K562 (cell line): ENCODE measurements around the gene HOXB13. TPM values are rescaled to one million over a fixed set of nuclear protein-coding genes. Genes with fewer than 3 reads are reported as not detected.

ENCODE experiments used
- ATAC-seq: fragments of 200-7000 bp; cut with Tn5 transposase; 3 replicates; pipeline ENCODE4 v1.9.1; 2020; ENCODE audit warnings: moderate library complexity
- BruUV-seq: library from RNA; stranded (reverse); fragments of 400-500 nt; replicated peaks from 2 replicates; lab custom pipeline; 2021; lab: Mats Ljungman, UMichigan
- CTCF ChIA-PET: fragments of 300-600 bp; formaldehyde crosslinking; extraction: SDS; loops from one replicate; lab custom pipeline; 2021; ENCODE audit warnings: low intra/inter-chr PET ratio; lab: Yijun Ruan, JAX
- POLR2A ChIA-PET: fragments of 300-600, 350-650 bp; sonication (Branson Sonifier 250); formaldehyde crosslinking; extraction: SDS; loops from one replicate; lab custom pipeline; 2021; ENCODE audit warnings: antibody characterized with exemption, inconsistent platforms; lab: Yijun Ruan, JAX
- DNase-seq, 4 experiments: peaks; one replicate each; pipeline versions ENCODE4 v3.0.0 to v3.0.0-alpha.2; 2011 to 2018; ENCODE audit warnings: low spot score in 3 of 4, mixed read lengths in 3 of 4; ENCODE audit errors: extremely low read depth in 1 of 4
- FAIRE-seq: peaks from 2 replicates; lab custom pipeline; 2011; peaks lifted over from hg19 to GRCh38; lab: Jason Lieb, UNC
- H2AFZ ChIP-seq: 2 replicates; pipeline ENCODE4 v1.6.0; 2011; ENCODE audit warnings: low read depth, low read length, control low read depth, inconsistent platforms
- H3K27ac ChIP-seq: fragments of 200-600 bp; 3 replicates; pipeline ENCODE4 v1.8.0; 2011; ENCODE audit warnings: low read depth, mild to moderate bottlenecking, control low read depth, inconsistent platforms, low read length, moderate library complexity, mixed read lengths; ENCODE audit errors: extremely low read depth
- H3K27me3 ChIP-seq, 2 experiments: fragments of 300-600 bp in 1 of 2; 2 replicates in 1 of 2; 3 replicates in 1 of 2; pipeline versions ENCODE4 v1.6.0 to v1.8.0; 2011; ENCODE audit warnings: inconsistent platforms in 2 of 2, low read length in 2 of 2, mild to moderate bottlenecking in 1 of 2, mixed read lengths in 1 of 2, moderate library complexity in 1 of 2; ENCODE audit not compliant: control insufficient read depth in 2 of 2, insufficient read depth in 2 of 2
- H3K36me3 ChIP-seq: fragments of 300-600 bp; 3 replicates; pipeline ENCODE4 v1.8.0; 2011; ENCODE audit warnings: mild to moderate bottlenecking, low read length, inconsistent platforms; ENCODE audit not compliant: control insufficient read depth, insufficient read depth
- H3K4me1 ChIP-seq, 2 experiments: fragments of 200-600 bp in 1 of 2; replicated peaks in 1 of 2; 2 replicates in 1 of 2; 3 replicates in 1 of 2; pipeline versions ENCODE4 v1.5.1 to v1.8.0; 2011; ENCODE audit warnings: inconsistent platforms in 2 of 2, low read length in 2 of 2, mild to moderate bottlenecking in 1 of 2, mixed read lengths in 1 of 2, moderate library complexity in 1 of 2; ENCODE audit not compliant: control insufficient read depth in 2 of 2, insufficient read depth in 2 of 2
- H3K4me2 ChIP-seq: 2 replicates; pipeline ENCODE4 v1.6.1; 2011; ENCODE audit warnings: low read length, control low read depth, inconsistent platforms, mixed read lengths; ENCODE audit not compliant: insufficient read depth
- H3K4me3 ChIP-seq: fragments of 200-600 bp; sonication (generic), shearing (Covaris generic); 2 replicates; pipeline ENCODE4 v1.5.1; 2016; ENCODE audit warnings: control low read depth, inconsistent platforms
- H3K79me2 ChIP-seq: fragments of 200-600 bp; 3 replicates; pipeline ENCODE4 v1.8.0; 2011; ENCODE audit warnings: low read length, inconsistent platforms; ENCODE audit not compliant: control insufficient read depth, insufficient read depth
- H3K9ac ChIP-seq, 2 experiments: 2 replicates each; pipeline versions ENCODE4 v1.6.0 to v1.6.1; 2011; ENCODE audit warnings: low read depth in 2 of 2, low read length in 2 of 2, control low read depth in 1 of 2, inconsistent platforms in 1 of 2, mild to moderate bottlenecking in 1 of 2, mixed read lengths in 1 of 2; ENCODE audit not compliant: insufficient read depth in 1 of 2
- H3K9me1 ChIP-seq: one replicate; pipeline ENCODE4 v1.6.0; 2011; ENCODE audit warnings: inconsistent platforms, mild to moderate bottlenecking, low read length, moderate library complexity; ENCODE audit not compliant: control insufficient read depth, insufficient read depth
- H3K9me3 ChIP-seq: replicated peaks from 2 replicates; pipeline ENCODE4 v1.5.1; 2011; ENCODE audit warnings: low read depth, low read length, inconsistent platforms; ENCODE audit not compliant: control insufficient read depth, insufficient read depth
- H4K20me1 ChIP-seq: replicated peaks from 2 replicates; pipeline ENCODE4 v1.6.1; 2011; ENCODE audit warnings: low read length, inconsistent platforms, mixed read lengths; ENCODE audit not compliant: control insufficient read depth, insufficient read depth
- ARID2 ChIP-seq: fragments of 450-650 bp; IDR thresholded peaks from 2 replicates; pipeline ENCODE4 v1.6.1; 2017; ENCODE audit warnings: antibody characterized with exemption, mild to moderate bottlenecking
- ERF ChIP-seq: fragments of 450-650 bp; formaldehyde crosslinking; IDR thresholded peaks from 2 replicates; pipeline ENCODE4 v1.4.0; 2020; ENCODE audit warnings: mild to moderate bottlenecking, mixed read lengths
- HMG20A ChIP-seq: fragments of 450-650 bp; formaldehyde crosslinking; conservative IDR thresholded peaks from 2 replicates; pipeline ENCODE4 v1.4.0; 2020; ENCODE audit warnings: mild to moderate bottlenecking, mixed read lengths
- KDM2B ChIP-seq: fragments of 250-450 bp; sonication (Bioruptor Pico); IDR thresholded peaks from 2 replicates; pipeline ENCODE4 v1.8.0; 2021; ENCODE audit warnings: mild to moderate bottlenecking, moderate library complexity
- MIER1 ChIP-seq: fragments of 450-650 bp; IDR thresholded peaks from 2 replicates; pipeline ENCODE4 v1.6.1; 2016; ENCODE audit warnings: antibody characterized with exemption, mild to moderate bottlenecking, low read depth
- MITF ChIP-seq: IDR thresholded peaks from 2 replicates; pipeline ENCODE4 v1.6.1; 2014; ENCODE audit warnings: antibody characterized with exemption
- POLR2H ChIP-seq: IDR thresholded peaks from 2 replicates; pipeline ENCODE4 v1.6.1; 2016; ENCODE audit warnings: missing genetic modification characterization, low read depth, mild to moderate bottlenecking, control low read depth, missing compliant biosample characterization, moderate library complexity
- REST ChIP-seq, 2 experiments: fragments of 450-650 bp; formaldehyde crosslinking in 1 of 2; IDR thresholded peaks; 2 replicates each; pipeline versions ENCODE4 v1.4.0 to v1.6.1; 2014 to 2020; ENCODE audit warnings: mild to moderate bottlenecking in 2 of 2, borderline replicate concordance in 1 of 2, low read depth in 1 of 2
- SRSF7 ChIP-seq: fragments of 200-400 bp; formaldehyde crosslinking; optimal IDR thresholded peaks from 2 replicates; pipeline ENCODE3; 2017; ENCODE audit warnings: mild to moderate bottlenecking, low read depth, low read length
- TCF7 ChIP-seq: sonication (generic); IDR thresholded peaks from 2 replicates; pipeline ENCODE4 v1.6.1; 2016; ENCODE audit warnings: antibody characterized with exemption, borderline replicate concordance
- XRCC3 ChIP-seq: fragments of 450-650 bp; IDR thresholded peaks from 2 replicates; pipeline ENCODE4 v1.6.1; 2017; ENCODE audit warnings: mild to moderate bottlenecking, moderate library complexity
- ZNF24 ChIP-seq: fragments of 450-650 bp; IDR thresholded peaks from 2 replicates; pipeline ENCODE4 v1.6.1; 2016
- WGBS: fragments of 100-300 bp; shearing (Covaris generic); methylation state at CpG from one replicate; pipeline ENCODE4 v1.1.6; 2016; ENCODE audit warnings: low coverage, mixed read lengths; ENCODE audit not compliant: insufficient coverage; ENCODE audit errors: missing lambda C conversion rate; 5-methylcytosine and 5-hydroxymethylcytosine counted together
- in situ Hi-C: fragments of 300-500 bp; cut with MboI; formaldehyde crosslinking; loops from 4 replicates; pipeline ENCODE4 v1.15.0; 2018; ENCODE audit warnings: inconsistent platforms, mixed read lengths
- intact Hi-C: fragments of 100-400 bp; cut with micrococcal nuclease; formaldehyde crosslinking; loops from 2 replicates; pipeline ENCODE4 v1.14.2; 2022
- polyA plus RNA-seq, 8 experiments: library from polyadenylated mRNA; depleted of rRNA in 4 of 8; stranded (reverse) in 5 of 8; unstranded in 3 of 8; fragments of >200 nt; fragmentation: Nextera tagmentation in 2 of 8; fragmentation: Illumina TruSeq in 1 of 8; extraction: Ambion mirVana in 2 of 8; extraction: Trizol in 1 of 8; gene quantifications; 2 replicates each; pipeline versions ENCODE4 v1.2.1 to v1.2.3, GENCODE V29; 2011 to 2014; ENCODE audit warnings: inconsistent platforms in 1 of 8, missing spikeins in 1 of 8
- total RNA-seq, 7 experiments: library from RNA; depleted of rRNA in 6 of 7; stranded (reverse); fragments of >200 nt in 6 of 7; fragmentation: Illumina TruSeq in 2 of 7; extraction: Trizol in 2 of 7; gene quantifications; 2 replicates each; pipeline versions ENCODE4 v1.2.1 to v1.2.3, GENCODE V29; 2011 to 2021; ENCODE audit warnings: low replicate concordance in 1 of 7

The HOXB13 gene
- total and polyA plus RNA-seq, 9 of the 15 experiments (the other 6 are each of a cell fraction or from before 2014, with no cell fraction given) = not detected

DNA sequence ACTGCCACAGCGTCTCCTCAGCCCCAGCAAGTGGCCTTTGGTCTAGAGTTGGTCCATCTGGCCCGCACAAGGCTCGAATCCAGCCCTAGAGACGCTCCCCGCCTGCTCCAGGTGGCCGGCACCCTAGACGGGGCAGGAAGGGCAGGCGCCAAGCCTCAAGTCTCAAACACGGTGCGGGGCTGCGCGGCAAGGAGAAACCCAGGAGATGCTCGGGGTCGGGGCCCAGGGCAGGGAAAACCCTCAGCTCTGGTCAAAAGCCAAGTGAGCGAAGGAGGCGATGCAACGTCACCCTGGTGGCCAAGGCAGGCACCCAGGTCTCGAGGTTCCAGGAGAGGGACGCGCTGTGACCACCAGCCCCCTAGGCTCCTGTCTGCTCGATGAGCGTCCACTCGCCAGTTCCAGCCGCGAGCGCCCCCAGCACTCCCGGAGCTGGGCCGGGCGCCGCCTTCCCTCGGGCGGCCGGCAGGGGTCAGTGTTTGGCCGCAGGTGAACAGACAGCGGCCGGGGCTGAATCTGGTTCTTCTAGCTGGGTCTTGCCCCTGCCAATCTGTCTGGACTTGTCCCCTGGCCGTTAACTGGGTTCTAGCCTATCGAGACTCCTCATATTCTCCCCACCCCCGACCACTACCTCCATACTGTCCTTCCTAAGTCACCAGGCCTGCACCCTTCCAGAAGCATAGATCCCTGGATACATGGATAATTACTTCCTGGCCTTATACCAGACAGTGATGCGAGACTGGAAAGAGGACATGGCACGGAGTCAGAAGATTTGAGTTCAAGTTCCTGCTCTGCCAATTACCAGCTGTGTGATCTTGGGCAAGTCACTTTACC lies 50.2 kb downstream of the HOXB13 start:
- Histone ChIP-seq H3K9ac (peak overlapping the region in 1 of 2 experiments; percentile 80; a peak in 2 of 4 replicates), H3K4me3 (no peak overlapping the region), H3K9me1 (no peaks in the 10 kb centered on the region), H3K9me3 (no peaks in the 10 kb centered on the region), H3K27ac (no peak overlapping the region), H4K20me1 (no peaks in the 10 kb centered on the region; the same call in 1 of the 2 replicates), H3K4me2 (peak overlapping the region; percentile 54), H2AFZ (peak overlapping the region; percentile 57; the same call in 1 of the 2 replicates), H3K36me3 (no peaks in the 10 kb centered on the region), H3K4me1 (peaks cover 0 to 8% of the 10 kb centered on the region in 2 experiments; a peak in 2 of 5 replicates), H3K27me3 (peaks cover 20 to 21% of the 10 kb centered on the region in 2 experiments; a peak in 4 of 5 replicates), H3K79me2 (no peaks in the 10 kb centered on the region)
- ChIA-PET CTCF (interaction anchor here (0.5 to 3.8 kb wide), 7 partner anchors 60 to 870 kb away, joined by 3 to 31 read pairs (median 5); no protein-coding TSS in a partner anchor), POLR2A (interaction anchor here (0.6 to 1.5 kb wide), 8 partner anchors 10 to 582 kb away, joined by 3 to 4 read pairs (median 4); no protein-coding TSS in a partner anchor)
- DNase-seq (peak; percentile 82 to 87 (median 85)), ATAC-seq (peak; percentile 99), FAIRE-seq (no peak)
- no TSS peak for BruUV-seq
- intact Hi-C loops (loop anchor here (1.0 to 2.0 kb wide), 3 partner anchors 46 to 200 kb away; no protein-coding TSS in a partner anchor), in situ Hi-C loops (loop anchor here (25.0 kb wide), 1 partner anchor 359 kb away; no protein-coding TSS in a partner anchor)
- WGBS = 1% methylated on average over 32 of the region's 41 CpGs
- TF ChIP-seq MITF (no peak), ARID2 (peak; percentile 18; the same call in 1 of the 2 replicates), MIER1 (no peak), TCF7 (no peak), XRCC3 (no peak), KDM2B (no peak), HMG20A (CRISPR knock-in tag) (no peak), ZNF24 (no peak), SRSF7 (no peak), ERF (CRISPR knock-in tag) (no peak), REST (IDR thresholded peaks at IDR 0.05; ENCODE audit: borderline replicate concordance) (peak; percentile 83), REST (CRISPR knock-in tag; IDR thresholded peaks at IDR 0.05; ENCODE audit: low read depth) (no peak), POLR2H (tag) (no peak)
